Karpas-422 (cell line): ENCODE results near the gene ALS2. TPM values are rescaled to one million over a fixed set of nuclear protein-coding genes. Genes with fewer than 3 reads are reported as not detected.

ENCODE experiments used
- DNase-seq: peaks from one replicate; pipeline ENCODE4 v3.0.0-alpha.2; 2015
- H2AFZ ChIP-seq: fragments of 200-600 bp; sonication (generic); 2 replicates; pipeline ENCODE4 v1.6.1; 2014; ENCODE audit warnings: antibody characterized with exemption, low read length, mixed read lengths
- H3K27ac ChIP-seq: fragments of 200-600 bp; sonication (generic); 2 replicates; pipeline ENCODE4 v1.5.1; 2014; ENCODE audit warnings: mild to moderate bottlenecking, low read length, moderate library complexity
- H3K27me3 ChIP-seq: fragments of 200-600 bp; sonication (generic); 2 replicates; pipeline ENCODE4 v1.6.1; 2014; ENCODE audit warnings: low read length, mixed read lengths
- H3K36me3 ChIP-seq: fragments of 200-600 bp; sonication (generic); 2 replicates; pipeline ENCODE4 v1.6.1; 2014; ENCODE audit warnings: low read length, mixed read lengths; ENCODE audit not compliant: insufficient read depth
- H3K4me1 ChIP-seq: fragments of 200-600 bp; sonication (generic); 2 replicates; pipeline ENCODE4 v1.6.1; 2014; ENCODE audit warnings: mild to moderate bottlenecking, low read length, mixed read lengths
- H3K4me2 ChIP-seq: fragments of 200-600 bp; sonication (generic); 2 replicates; pipeline ENCODE4 v1.6.1; 2014; ENCODE audit warnings: low read length, low read depth, mild to moderate bottlenecking; ENCODE audit not compliant: poor library complexity, severe bottlenecking
- H3K4me3 ChIP-seq: fragments of 200-600 bp; sonication (generic); 2 replicates; pipeline ENCODE4 v1.5.1; 2014; ENCODE audit warnings: mild to moderate bottlenecking, antibody characterized with exemption, low read length, mixed read lengths
- H3K79me2 ChIP-seq: fragments of 200-600 bp; sonication (generic); 2 replicates; pipeline ENCODE4 v1.6.1; 2014; ENCODE audit warnings: mild to moderate bottlenecking, low read length, mixed read lengths
- H3K9ac ChIP-seq: fragments of 200-600 bp; sonication (generic); 2 replicates; pipeline ENCODE4 v1.6.0; 2014; ENCODE audit warnings: low read length
- H3K9me2 ChIP-seq: fragments of 200-600 bp; sonication (generic), shearing (Covaris generic); replicated peaks from 2 replicates; pipeline ENCODE4 v1.6.0; 2014; ENCODE audit warnings: mild to moderate bottlenecking, low read length, moderate library complexity; ENCODE audit not compliant: insufficient read depth
- H3K9me3 ChIP-seq: fragments of 300-700, 200-600 bp; sonication (generic); 2 replicates; pipeline ENCODE4 v1.6.1; 2014; ENCODE audit warnings: low read length, mixed read lengths
- H4K20me1 ChIP-seq: fragments of 200-600 bp; sonication (generic); 2 replicates; pipeline ENCODE4 v1.6.1; 2014; ENCODE audit warnings: mild to moderate bottlenecking, antibody characterized with exemption, low read length, low read depth; ENCODE audit not compliant: insufficient read depth
- small RNA-seq: library from RNA; depleted of rRNA; stranded (forward); fragments of <200 nt; gene quantifications from one replicate; pipeline ENCODE3, GENCODE V24; 2014
- total RNA-seq: library from RNA; depleted of rRNA; stranded (reverse); fragments of >200 nt; shearing (Covaris generic); gene quantifications from 2 replicates; pipeline ENCODE4 v1.2.3, GENCODE V29; 2014; ENCODE audit warnings: low replicate concordance; rRNA removed

ALS2 gene
- total RNA-seq, 1 experiment from 2014 or later: 13.9 TPM

GRCh38 chr2:201661366-201661765 is 119.4 kb downstream of the ALS2 start:
- H3K36me3 ChIP-seq: no peaks in the 10 kb centered on the region
- H3K4me3 ChIP-seq: no peak overlapping the region
- no peak for DNase-seq

DNA sequence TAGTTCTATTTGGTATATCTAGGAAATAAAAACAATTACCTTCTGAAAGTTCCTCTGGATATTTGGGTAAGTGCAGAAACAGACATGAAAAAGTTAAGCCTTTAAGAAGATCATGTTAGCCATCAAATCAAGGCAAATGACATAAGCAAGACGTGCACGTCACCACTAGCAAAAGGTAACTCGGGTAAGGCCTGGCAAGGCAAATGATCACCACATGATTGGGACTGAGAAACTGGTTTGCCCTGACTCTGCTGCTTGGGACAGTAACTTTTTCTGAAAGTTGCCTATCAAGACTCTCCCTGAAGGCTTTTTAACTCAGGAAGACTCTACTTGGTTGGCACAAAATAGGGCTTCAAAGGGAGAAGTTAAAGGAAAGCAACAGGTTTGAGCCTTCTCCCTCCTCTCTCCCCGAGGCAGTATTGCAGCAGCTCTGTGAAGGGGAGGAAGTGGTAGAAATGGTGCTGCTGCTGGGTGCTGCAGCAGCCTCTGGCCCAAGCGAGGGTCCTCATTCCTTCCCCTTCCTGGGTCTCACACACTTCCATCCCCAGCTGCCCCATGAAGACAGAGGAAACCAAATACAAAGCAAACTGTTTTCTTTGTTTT is 120.3 kb downstream of the ALS2 start:
- no peak overlapping the region for H3K27ac ChIP-seq
- no peaks in the 10 kb centered on the region for H3K27me3 ChIP-seq
- H3K4me1 ChIP-seq: peaks cover 6% of the 10 kb centered on the region
- no peak overlapping the region for H3K9ac ChIP-seq
- no peak overlapping the region for H3K4me3 ChIP-seq
- no peaks in the 10 kb centered on the region for H3K79me2 ChIP-seq
- peak overlapping the region; percentile 91 for H2AFZ ChIP-seq
- H4K20me1 ChIP-seq: no peaks in the 10 kb centered on the region
- H3K9me3 ChIP-seq: no peaks in the 10 kb centered on the region
- H3K4me2 ChIP-seq: no peak overlapping the region
- H3K9me2 ChIP-seq: no peaks in the 10 kb centered on the region
- DNase-seq: no peak
- H3K36me3 ChIP-seq: no peaks in the 10 kb centered on the region

More at GRCh38 chr2:201661366-201661765, 119.4 kb downstream of the ALS2 start:
- H2AFZ ChIP-seq: no peak overlapping the region
- no peaks in the 10 kb centered on the region for H3K9me3 ChIP-seq
- H3K9me2 ChIP-seq: no peaks in the 10 kb centered on the region
- no peaks in the 10 kb centered on the region for H4K20me1 ChIP-seq
- no peak overlapping the region for H3K27ac ChIP-seq
- H3K4me1 ChIP-seq: peaks cover 6% of the 10 kb centered on the region
- H3K9ac ChIP-seq: no peak overlapping the region
- H3K79me2 ChIP-seq: no peaks in the 10 kb centered on the region
- no peaks in the 10 kb centered on the region for H3K27me3 ChIP-seq
- H3K4me2 ChIP-seq: no peak overlapping the region

DNA sequence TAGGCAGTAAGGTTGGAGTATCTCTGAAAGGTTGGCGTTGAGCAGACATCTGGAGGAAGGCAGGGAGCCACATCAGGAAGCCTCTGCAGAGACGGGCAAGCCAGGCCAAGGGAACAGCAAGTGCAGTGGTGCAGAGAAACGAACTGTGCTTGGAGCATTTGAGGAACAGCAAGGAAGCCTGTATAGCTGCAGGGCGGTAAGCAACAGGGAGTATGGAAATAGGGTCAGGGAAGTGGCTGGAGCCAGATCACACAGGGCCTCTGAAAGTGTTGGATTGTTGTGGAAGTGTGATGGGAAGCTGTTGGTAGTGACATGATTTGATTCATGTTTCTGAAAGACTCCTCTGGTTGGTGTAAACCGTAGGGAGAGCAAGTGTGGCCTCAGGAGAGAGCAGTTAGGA is 124.0 kb downstream of the ALS2 start:
- Histone ChIP-seq H4K20me1 (no peaks in the 10 kb centered on the region), H3K27me3 (no peaks in the 10 kb centered on the region), H2AFZ (no peak overlapping the region; the same call in 1 of the 2 replicates), H3K79me2 (no peaks in the 10 kb centered on the region), H3K9me3 (no peaks in the 10 kb centered on the region), H3K4me2 (no peak overlapping the region), H3K4me1 (peaks cover 6% of the 10 kb centered on the region), H3K27ac (no peak overlapping the region), H3K9ac (no peak overlapping the region), H3K36me3 (no peaks in the 10 kb centered on the region), H3K4me3 (no peak overlapping the region), H3K9me2 (no peaks in the 10 kb centered on the region)
- DNase-seq: no peak

GRCh38 chr2:201656102-201656501 is 124.6 kb downstream of the ALS2 start:
- no peak overlapping the region for H3K4me2 ChIP-seq
- H2AFZ ChIP-seq: no peak overlapping the region
- H4K20me1 ChIP-seq: no peaks in the 10 kb centered on the region
- H3K36me3 ChIP-seq: no peaks in the 10 kb centered on the region
- no peaks in the 10 kb centered on the region for H3K79me2 ChIP-seq
- DNase-seq: no peak
- H3K4me3 ChIP-seq: no peak overlapping the region
- H3K27me3 ChIP-seq: no peaks in the 10 kb centered on the region
- H3K9me3 ChIP-seq: no peaks in the 10 kb centered on the region
- peaks cover 6% of the 10 kb centered on the region for H3K4me1 ChIP-seq
- no peaks in the 10 kb centered on the region for H3K9me2 ChIP-seq
- no peak overlapping the region for H3K27ac ChIP-seq
- H3K9ac ChIP-seq: no peak overlapping the region

DNA sequence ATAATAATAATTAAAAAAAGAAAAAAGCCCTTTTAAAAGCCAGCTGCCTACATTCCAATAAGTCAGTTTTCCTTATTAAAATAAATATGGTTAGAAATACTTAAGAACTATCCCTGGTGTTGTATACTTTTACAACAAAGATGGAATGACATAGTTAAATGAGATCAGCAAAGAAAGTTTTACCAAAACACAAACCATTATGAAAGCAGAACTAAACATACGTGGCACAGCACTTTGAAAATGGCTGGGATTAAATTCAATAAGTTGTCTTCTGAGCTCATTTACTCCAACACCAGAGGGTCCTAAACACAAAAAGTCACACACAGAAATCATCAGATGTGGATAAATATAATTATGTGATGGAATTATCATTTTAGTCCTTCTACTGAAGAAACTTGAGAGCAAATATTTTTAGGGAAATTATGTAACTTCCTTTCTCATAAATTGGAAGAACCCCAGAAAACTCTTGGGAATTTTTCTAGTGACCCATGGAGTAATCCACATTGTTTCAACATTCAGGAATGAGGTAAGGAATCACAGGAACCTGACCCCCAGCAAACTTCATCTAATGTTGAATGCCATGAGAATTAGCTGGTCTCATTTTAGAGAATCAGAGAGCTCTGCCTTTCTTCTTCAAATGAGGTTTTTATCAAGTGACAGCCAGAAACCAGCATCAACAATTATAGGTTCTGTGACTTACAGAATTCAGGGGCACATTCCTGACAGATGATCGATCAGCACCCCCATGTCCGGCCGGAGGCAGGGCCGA is 125.9 kb downstream of the ALS2 start:
- Histone ChIP-seq H3K79me2 (no peaks in the 10 kb centered on the region), H3K36me3 (no peaks in the 10 kb centered on the region), H3K4me3 (no peak overlapping the region), H2AFZ (no peak overlapping the region), H3K4me1 (no peaks in the 10 kb centered on the region), H4K20me1 (no peaks in the 10 kb centered on the region), H3K9me3 (no peaks in the 10 kb centered on the region), H3K4me2 (no peak overlapping the region), H3K27me3 (no peaks in the 10 kb centered on the region), H3K9ac (no peak overlapping the region), H3K9me2 (no peaks in the 10 kb centered on the region), H3K27ac (no peak overlapping the region)
- DNase-seq: no peak

DNA sequence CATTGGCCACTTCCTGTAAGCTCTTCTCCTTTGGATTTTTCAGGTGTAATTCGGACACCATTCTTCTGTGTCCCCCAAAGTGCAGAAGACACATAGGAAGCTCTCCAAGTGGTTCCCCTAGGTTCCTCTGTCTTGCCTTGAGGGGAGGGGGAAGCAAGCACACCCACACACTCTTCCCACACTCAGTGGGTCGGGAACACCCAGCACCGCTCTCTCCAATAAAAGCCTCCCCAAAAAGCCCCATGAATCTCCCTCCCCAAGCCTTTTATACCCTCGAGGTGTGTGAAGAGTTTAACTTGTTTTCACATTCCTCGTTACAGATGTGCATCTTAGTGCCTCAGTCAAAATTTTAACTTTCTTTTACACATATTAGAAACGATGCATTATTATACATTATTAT is 127.5 kb downstream of the ALS2 start:
- no peak for DNase-seq
- no peaks in the 10 kb centered on the region for H3K79me2 ChIP-seq
- no peak overlapping the region for H3K4me3 ChIP-seq
- H2AFZ ChIP-seq: no peak overlapping the region
- H3K27me3 ChIP-seq: no peaks in the 10 kb centered on the region
- no peaks in the 10 kb centered on the region for H3K9me2 ChIP-seq
- no peaks in the 10 kb centered on the region for H3K36me3 ChIP-seq
- no peak overlapping the region for H3K9ac ChIP-seq
- no peaks in the 10 kb centered on the region for H4K20me1 ChIP-seq
- no peak overlapping the region for H3K4me2 ChIP-seq
- H3K27ac ChIP-seq: no peak overlapping the region
- H3K9me3 ChIP-seq: no peaks in the 10 kb centered on the region
- no peaks in the 10 kb centered on the region for H3K4me1 ChIP-seq

Small RNAs within 50 kb of the gene (small RNA-seq; reads per million reads assigned to genes)
- not detected for gene RF00019
- not detected for gene UBE2V1P11

Other genes starting within 250 kb of the ALS2 start
- 23.4 and 40.9 TPM in 2 replicates for gene TMEM237, start 137.4 kb downstream of the ALS2 start, total RNA-seq
- gene MPP4, start 82.3 kb downstream of the ALS2 start, total RNA-seq: 0.45 TPM in 1 of 2 replicates, not detected in the other
- gene CDK15, start 25.6 kb upstream of the ALS2 start, total RNA-seq: not detected in 2 replicates